Measurements from ENCODE around the gene CSRNP3.

The CSRNP3 gene

DNA sequence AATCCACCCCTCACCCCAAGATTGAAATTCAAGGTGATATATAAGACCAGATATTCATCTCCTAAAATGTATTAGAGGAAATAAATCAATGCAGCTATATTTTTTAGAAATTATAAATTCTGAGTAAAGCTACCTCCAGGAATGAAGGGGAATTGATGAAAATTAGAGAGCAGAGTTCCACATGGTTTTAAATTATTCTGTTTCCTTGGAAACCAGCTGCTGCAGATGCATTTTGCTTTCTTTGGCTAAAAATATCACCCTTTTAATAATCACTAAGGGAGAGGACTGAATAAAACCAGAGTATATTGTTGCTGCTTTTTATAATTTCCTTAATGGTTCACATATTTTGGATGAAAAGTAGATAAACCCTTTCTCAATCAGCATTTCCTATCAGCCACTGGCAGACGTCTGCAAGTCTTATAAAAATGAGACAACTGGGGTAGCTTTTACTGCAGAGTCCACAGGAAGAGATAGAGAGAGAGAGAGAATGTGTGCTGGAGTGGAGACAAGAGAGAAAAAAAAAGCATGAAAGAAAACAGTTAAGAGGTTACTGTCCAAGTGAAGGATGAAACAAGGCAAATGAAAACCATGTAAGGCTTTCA, 2.0 kb downstream of the CSRNP3 start:
- no peak for DNase-seq (ENCODE audit: low spot score)

DNA sequence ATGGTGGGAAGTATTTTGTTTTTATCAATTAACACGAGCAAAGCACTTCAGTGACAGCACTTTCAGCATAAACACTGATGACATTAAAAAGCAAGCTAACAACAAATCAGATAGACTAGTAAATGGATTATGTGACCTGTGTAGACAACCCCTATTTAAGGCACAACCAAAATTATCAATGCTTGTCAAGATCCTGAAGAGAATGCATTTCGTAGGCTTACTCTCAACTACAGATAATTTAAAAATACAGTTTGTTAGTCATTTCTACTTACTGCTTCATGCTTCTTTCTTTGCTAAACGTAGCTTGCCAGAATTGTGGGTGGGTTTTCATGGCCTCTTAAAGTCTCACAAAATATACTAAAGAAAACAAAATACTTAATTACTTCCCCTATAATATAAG, 3.4 kb downstream of the CSRNP3 start:
- no peak for DNase-seq (ENCODE audit: low spot score)

DNA sequence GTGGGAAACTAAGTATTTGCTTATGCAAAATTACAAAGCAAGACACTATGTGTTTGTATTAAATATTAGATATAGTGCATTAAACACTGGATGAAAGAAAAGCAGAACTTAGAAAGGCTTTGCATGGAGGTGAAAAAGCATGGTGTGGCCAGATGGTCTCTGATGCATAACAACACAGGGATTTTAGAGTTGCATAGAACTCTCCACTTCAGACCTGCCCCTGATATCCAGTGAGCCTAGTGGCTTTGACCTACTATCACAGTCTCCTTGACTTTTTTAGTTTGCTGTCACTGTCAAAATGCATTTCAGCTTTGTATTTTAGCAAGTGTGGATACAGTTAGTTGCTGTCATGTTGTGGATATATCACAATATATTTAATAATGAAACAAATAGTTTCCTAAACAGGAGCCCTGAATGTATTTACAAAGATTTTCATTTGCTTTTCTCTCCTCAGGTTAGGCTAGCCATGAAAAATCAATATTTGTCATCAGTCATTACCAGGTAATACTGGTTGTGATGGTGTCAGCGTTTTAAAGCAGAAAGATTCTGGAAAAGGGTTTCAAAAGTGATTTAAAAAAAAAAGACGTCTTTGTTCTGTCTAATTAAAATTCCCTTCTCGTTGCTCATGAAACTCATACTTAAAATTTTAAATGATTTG, 5.2 kb downstream of the CSRNP3 start:
- no peak for DNase-seq (ENCODE audit: low spot score)

DNA sequence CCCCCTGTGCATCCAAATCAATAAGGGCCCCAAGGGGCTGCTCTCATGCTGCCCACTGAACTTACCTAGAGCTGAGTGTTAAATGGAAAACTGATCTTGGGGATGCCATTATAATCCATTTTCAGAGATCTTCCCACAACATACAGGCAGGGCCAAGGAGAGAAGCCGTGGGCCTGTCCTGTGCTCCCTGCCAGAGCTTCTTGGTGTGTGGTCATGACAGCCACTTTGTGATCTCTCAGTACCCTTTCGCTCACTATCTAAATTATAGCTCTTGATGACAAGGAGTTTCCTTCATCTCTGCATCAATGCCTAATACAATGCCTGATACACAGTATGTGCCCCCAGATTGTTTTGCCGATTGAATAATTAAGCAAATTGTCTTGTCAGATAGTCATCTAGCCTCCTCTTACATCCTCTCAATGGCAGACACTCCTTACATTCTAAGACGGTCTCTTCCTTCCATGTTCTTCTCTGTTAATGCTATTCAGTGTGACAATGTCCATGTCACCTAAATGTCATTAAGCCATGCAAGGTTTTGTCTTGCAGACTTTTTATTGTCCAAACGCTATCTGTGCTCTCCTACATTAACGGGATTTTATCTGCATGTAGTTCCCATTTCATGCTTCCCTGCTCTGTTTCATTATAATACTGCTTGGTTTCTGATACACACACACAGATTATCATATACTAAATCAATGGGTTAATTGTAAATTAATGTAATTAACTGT, 5.9 kb downstream of the CSRNP3 start:
- DNase-seq (ENCODE audit: low spot score) = no peak

DNA sequence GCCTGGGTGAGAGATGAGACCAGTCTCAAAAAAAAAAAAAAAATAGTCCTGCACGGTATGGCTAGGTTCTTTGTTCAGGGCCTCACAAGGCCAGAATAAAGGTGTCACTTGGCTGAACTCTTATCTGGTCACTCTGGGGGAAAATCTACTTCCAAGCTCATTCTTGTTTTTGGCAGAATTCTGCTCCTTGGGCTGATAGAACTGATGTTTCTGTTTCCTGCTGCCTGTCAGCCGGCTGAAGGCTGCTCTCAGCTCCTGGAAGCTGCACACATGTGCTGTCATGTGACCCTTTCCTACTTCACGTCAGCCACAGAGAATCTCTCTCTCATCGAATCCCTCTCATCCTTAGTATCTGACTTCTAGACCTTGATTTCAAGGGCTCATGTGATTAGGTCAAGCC, 10.4 kb downstream of the CSRNP3 start:
- DNase-seq (ENCODE audit: low spot score) = no peak

DNA sequence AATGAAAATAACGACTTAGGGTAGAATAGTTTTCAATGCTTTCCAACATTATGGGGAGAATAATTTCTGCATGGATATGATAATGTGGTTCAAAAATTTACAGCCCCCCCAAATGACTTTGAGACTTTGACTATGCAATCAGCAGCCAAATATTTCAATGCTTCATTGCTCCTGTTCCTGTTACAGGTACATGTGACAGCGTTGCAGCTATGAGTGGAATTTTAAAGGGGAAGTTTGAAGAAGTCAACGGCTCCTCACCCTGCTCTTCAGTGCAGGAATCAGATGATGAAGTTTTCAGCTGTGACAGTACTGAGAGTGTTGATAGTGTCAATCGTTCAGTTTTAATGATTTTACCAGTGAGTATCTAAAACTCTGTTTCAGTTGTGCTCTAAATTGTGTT, 25.1 kb downstream of the CSRNP3 start:
- DNase-seq (ENCODE audit: low spot score) = no peak

DNA sequence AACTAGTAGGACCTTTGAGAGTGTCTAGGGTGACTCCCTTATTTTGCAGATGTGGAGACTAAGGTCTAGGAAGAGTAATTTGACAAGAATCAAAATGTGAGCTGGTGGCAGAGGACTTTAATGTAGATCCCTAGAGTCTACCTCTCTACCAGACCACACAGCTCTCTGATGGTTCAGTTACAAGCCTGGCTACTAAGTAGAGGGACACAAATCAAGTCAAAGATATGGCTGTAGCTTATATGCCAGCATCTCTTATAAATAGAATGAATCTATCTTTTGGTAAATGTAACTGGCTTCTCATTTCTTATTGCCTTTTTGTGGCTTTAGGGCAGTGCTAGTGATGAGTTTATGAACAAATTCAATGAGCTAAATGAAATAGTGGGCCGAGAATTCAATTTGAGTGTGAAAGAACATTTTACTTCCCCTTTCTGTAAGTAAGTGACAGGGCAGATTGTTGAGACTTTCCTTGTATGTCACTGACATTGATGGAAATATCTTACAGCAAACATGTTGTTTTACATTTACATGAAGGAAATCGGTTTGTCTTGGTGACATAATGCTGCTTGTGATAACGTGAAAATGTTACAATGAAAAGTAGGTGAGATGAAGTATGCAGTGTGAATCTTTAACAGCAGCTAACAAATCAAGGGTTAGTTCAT, 28.3 kb downstream of the CSRNP3 start:
- DNase-seq (ENCODE audit: low spot score) = no peak

DNA sequence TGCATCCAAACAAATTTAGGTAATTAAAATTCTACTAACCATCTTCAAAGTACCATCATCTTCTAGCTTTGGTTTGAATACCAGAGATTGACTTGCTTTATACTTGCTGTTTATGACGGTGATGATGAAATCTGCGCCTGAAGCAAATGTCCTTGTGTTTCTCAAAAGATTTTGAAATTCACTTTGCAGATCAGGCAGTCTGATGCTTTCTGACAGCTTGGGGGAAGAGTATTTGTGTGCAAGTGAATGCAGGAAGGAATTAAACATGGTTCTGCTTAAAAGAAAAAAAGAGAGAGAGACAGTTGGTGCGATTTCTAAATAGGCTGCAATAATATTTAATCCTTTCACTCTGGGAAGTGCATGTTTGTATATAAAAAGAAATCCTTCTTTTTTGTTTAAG, 29.6 kb downstream of the CSRNP3 start:
- no peak for DNase-seq (ENCODE audit: low spot score)

DNA sequence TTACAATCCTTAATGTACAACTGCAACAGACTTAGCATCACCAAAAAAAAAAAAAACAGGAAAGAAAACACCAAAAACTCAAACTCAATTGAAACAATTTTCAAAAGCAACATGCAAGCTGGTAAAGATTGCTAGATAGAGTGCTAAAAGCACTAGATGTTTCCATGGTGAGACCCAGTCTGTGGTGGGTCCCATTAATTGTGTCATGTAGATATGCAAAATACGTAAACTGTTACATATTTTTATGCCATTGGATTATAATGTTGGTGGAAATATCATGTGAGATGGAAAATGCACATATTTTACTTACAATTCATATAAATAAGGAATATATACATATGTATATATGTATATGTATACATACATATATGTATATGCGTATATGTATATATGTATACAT, 30.5 kb downstream of the CSRNP3 start:
- no peak for DNase-seq (ENCODE audit: low spot score)

DNA sequence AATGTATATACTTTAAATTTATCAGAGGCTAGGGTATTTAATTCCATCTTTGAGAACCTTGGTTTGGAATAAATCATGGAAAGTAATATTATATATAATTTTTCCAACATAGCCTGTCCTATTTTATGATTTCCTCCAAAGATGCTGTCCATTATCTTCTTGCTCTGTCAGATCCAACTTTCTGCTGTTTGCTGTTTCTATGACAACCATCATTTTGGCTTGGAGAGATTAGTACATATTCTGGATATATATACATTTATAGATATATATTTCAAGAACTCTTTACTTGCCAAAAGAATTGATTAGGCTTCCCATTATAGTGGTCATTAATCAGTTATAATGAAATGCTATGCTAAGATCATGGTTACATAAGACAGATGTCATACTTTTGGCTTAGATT, 31.3 kb downstream of the CSRNP3 start:
- no peak for DNase-seq (ENCODE audit: low spot score)

DNA sequence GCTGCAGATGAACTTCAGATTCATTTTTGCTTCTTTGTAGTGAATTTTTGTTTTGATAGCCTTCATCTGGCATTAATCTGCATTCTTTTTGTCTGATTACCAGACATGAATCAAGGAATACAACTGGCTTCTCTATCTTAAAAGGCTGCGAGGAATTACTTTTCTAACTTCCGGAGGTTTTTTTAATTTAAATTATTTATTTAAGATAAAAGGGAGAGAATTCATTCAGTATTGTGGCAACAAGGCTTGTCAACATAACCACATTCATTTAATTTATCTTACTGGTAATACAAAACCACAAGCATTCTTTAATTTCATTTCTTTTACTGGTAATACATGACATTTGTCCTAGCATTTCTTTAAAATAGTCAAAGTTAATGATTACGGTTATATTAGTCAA, 36.0 kb downstream of the CSRNP3 start:
- DNase-seq (ENCODE audit: low spot score) = no peak

DNA sequence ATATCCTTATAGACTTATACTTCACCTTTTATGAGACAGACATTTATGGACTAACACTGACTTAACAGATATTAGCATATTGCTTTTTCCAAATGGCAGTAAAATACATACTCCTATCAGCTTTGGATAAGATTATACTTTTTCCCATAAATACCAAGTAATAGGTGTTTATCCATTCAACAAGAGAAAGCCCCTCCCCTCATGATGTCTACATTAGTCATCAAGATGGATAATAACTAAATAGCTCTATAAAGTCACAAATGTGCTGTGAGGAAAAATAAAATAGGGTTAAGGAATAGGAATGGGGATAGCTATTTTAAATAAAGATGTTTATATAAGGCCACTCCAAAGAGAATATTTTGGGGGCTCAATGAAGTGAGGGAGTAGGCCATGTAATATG, 39.4 kb downstream of the CSRNP3 start:
- no peak for DNase-seq (ENCODE audit: low spot score)

DNA sequence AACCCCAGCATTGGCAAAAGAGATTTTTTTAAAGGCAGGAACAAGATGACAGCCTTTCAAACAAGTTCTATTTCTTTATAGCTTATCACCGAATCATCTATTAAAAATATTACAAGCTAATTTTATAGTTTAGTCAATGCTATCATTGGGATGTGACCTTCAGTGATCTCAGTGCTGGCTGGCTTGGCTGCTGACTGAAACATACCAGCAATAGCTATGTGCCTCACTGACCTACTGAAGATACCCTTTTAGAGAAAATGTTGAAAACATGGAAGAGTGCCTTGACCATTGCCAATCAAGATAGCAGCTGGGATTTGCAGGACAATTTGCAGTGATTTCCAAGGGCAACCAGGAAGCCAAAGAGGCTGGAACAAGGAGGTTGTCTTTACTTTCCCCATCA, 44.0 kb downstream of the CSRNP3 start:
- DNase-seq (ENCODE audit: low spot score) = no peak

DNA sequence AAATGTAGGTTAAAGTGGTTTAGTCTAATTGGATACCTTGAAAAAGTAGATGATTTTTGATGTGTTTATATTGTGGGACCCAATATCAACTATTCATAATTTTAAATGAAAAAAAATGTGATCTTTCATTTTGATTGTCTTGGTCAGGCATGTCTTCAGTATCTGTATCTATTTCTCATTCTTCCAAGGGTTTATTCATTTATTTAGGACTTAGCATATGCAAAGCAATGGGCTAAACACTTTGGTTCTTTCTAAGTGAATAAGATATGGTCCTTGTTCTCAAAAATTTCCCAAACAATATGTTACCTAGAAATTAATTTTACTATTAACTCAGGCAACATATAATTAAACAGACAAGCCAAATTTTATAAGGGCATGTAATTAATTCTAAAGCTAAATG, 49.1 kb downstream of the CSRNP3 start:
- no peak for DNase-seq (ENCODE audit: low spot score)

DNA sequence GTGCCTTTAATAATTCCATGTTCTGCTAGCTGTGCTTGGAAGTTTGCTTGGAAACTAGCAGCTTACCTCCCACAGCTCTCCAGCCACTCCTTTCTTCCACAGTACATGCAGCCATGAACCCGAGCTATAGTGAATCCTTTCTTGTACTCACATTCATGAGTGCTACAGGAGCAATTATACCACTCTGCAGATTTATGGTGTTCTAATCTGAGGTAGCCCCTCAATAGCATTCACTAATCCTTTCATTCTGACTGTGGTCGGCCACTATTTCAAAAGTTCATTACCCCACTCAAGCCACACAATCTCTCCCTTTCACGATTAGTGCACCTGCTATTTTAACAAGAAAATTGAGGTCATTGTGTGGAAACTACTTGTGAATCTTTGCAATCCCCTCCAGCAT, 53.2 kb downstream of the CSRNP3 start:
- no peak for DNase-seq (ENCODE audit: low spot score)

DNA sequence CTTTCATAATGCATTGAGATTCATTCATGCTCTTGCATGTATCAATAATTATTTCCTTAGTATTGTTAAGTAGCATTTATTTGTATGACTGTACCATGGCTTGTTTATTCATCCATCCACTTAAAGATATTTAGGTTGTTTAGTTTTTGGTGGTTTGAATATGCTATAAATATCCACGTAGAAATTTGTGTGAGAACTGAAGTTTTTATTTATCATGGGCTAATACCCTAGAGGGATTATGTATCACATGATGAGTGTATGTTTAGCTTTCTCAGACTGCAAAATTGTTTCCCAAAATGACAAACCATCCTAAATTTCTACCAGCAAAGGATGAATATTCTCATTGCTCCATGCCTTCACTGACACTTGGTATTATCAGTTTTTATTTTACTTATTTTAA, 55.2 kb downstream of the CSRNP3 start:
- no peak for DNase-seq (ENCODE audit: low spot score)

DNA sequence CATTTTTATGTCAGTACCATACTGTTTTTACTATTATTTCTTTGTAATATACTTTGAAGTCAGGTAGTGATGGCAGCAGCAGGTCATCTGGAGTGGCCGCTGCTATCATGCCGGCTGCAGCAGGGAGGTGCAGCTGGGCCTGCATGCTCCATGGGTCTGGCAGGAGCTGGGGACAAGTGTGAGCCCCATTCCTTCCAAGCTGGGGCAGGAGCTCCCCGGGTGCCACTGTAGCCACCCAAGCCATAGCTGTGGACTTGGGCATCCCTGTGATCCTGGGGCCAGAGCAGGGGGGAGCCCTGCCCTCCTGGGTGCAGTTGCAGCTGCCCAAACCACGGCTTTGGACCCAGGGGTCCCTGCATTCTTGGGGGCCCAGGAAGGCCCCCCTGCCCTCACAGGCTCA, 59.2 kb downstream of the CSRNP3 start:
- no peak for DNase-seq (ENCODE audit: low spot score)

DNA sequence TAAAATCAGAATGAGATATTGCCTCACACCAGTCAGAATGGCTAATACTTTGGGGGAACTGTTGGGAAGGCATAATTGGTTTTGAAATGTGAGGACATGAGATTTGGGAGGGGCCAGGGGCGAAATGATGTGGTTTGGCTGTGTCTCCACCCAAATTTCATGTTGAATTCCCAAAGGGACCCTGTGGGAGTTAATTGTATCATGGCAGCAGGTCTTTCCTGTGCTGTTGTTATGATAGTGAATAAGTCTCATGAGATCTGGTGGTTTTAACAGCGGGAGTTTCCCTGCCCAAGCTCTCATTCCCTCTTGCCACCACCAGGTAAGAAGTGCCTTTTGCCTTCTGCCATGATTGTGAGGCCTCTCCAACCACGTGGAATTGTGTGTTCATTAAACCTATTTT, 59.6 kb downstream of the CSRNP3 start:
- no peak for DNase-seq (ENCODE audit: low spot score)

DNA sequence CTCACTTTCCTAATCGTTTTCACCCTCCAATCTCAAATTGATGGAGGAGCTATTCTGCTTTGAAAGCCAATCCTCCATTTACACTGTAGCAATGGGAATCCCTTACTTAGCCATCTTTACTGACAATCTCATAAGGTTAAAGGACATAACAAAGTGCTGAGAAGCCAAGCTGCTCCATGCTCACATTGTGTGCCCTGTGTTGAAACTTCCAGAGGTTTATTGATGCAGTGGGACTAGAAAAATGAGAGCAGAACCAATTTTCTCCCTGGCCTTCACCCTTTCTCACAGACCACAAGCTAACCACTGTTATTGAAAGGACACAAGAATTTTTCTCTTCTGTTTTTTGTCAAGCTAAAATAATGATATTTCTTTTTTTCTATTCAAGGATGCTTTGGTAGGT, 63.8 kb downstream of the CSRNP3 start:
- no peak for DNase-seq (ENCODE audit: low spot score)

DNA sequence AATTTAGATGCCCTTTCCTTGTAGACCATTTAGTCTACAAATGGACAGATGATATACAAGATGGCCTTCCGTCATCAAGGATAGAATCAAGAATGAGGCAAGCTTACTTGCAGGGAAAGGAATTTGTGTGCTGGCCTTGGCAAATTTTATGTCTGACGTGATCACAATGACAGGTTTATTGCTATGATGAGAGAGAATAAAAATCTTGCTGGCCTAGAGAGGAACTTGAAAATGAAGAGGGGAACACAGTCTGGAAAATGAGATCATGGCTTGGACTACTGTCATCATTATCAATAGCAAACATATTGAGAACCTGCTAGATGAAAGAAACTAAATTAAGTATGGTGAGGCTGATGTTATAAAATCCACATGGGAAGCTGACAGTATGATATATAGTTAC, 66.0 kb downstream of the CSRNP3 start:
- no peak for DNase-seq (ENCODE audit: low spot score)

DNA sequence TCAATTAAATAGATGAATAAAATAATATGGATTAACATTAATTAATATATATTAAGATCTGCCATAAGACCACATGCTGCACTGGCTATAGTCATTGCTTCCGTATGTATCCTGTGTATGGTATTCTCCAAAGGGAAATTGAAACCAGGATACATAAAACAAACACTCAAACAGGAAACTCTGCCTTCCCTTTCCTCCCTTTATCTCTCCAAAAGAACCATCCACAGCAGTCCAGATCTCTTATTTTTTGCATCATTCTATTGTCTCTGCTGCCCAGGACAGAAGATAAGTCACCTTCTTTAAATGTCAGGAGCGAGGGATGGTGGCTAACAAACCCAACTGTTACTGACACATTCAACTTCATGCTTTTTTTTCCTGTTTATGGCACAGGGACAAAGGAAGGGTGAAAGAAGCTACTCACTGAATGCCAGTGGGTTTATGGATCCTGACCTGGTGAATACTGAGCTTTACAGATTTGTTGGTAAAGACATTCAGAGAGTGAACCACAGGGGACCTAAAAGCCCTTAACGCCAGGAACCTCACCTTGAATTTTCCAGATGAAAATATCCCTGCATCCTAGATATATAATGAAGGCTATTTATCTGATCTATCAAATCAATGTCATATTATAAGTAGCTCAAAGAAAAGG, 67.5 kb downstream of the CSRNP3 start:
- no peak for DNase-seq (ENCODE audit: low spot score)

DNA sequence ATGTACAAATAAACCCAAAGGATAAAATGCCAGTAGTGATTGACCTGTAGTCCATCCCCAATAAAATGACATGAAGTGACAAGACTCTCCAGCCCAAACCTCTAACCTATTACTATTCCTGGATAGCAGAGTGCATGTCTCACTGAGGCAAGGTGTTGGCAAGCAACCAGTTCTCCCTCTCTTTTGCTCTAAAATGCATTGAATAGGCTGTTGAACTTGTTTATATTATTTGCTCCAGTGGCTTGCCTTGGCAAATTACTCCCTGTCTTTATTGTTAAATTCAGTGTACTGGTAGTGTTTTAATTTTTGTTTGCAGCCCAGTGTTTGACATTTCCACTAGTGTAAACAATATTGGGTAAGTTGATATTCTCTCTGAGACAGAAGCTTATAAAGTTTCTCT, 70.5 kb downstream of the CSRNP3 start:
- DNase-seq (ENCODE audit: low spot score) = no peak

DNA sequence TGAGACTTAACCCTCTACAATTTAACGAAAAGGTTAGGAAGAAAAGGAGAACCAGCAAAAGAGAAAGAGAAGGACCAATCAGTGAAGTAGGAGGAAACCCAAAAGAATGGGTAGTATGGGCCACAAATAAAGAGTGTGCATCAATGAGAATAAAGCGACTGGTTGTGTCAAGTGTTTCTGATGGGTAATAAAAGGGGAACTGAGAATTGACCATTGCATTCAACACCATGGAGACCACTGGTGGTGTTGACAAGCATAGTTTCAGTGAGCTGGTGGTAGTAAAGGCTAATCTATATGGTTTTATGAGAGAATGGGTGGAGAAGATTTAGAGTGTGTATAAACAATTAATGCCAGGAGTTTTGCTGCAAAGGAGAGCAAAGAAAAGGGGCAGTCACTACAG, 75.4 kb downstream of the CSRNP3 start:
- DNase-seq (ENCODE audit: low spot score) = no peak

Data from activated CD4-positive, alpha-beta T cell treated with anti-CD3 and anti-CD28 coated beads, Interleukin-2, Interleukin-4, amounts not matched to agents 100 ng/mL and 50 ng/mL, durations not matched to agents 16 hours and 8 hours (primary cell).